Stimulated activated CD4-positive, alpha-beta T cell treated with anti-CD3 and anti-CD28 coated beads, Interleukin-15, amount 100 ng/mL, for 24 hours (primary cell): Measurements from ENCODE around the gene C1orf21.

Source experiments
- DNase-seq: peaks from one replicate; pipeline ENCODE4 v3.0.0-alpha.2; 2020

C1orf21 gene

GRCh38 chr1:184524248-184524647 lies 137.4 kb downstream of the C1orf21 start:
- no peak for DNase-seq

- DNase-seq: no peak
Observed at GRCh38 chr1:184527402-184527801, 140.6 kb downstream of the C1orf21 start.

DNA sequence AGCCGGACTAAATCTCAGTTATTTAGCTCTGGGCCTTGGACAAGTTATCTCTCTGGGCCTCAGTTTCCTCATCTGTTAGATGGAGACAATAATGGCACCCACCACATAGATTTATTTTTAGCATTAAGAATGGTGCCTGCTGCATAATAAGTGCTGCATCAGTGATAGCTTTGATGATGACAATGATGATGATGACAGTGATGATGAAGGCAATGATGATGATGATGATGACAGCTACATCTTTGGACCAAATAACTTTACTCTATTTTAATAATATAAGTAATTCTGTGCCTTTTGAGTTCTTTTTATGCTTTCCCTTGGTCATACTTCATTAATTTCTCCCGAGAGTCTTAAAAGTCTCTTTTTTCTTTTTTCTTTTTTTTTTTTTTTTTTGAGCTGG lies 143.4 kb downstream of the C1orf21 start:
- DNase-seq: no peak

- no peak for DNase-seq
Observed at GRCh38 chr1:184531296-184531695, 144.5 kb downstream of the C1orf21 start.

DNA sequence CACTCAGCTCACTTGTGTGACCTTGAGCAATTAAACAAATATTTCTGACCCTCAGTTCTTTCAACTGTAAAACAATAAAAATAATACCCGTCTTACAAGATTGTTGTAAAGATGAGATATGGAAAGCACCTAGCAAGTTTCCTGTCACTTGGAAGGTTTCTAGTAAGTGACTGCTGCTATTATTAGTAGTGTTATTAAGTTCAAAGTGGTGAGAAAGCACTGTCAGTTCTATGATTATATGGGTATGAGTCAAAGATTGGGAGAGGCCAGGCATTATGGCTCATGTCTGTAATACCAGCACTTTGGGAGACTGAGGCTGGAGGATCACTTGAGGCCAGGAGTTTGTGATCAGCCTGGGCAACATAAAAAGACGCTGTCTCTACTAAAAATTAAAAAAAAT lies 145.4 kb downstream of the C1orf21 start:
- no peak for DNase-seq

GRCh38 chr1:184533049-184533448 lies 146.2 kb downstream of the C1orf21 start:
- DNase-seq: no peak

DNA sequence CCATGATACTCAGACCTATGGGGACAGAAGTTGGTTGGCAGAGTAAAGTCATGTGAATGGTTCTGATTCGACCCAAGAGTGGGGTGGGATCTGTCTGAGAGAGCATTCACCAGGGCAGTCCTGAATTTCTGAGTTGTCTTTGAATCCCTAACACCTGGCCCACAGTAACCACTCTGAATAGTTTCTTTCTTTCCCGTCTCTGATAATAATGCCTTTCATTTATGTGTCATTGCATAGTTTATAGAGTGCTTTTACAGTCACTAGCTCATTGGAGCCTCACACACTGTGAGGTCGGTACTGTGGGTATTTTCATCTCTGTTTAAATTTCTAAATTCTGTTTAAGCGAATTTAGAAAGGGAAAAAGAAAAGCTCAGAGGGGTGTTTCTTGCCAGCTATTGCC lies 147.1 kb downstream of the C1orf21 start:
- DNase-seq: no peak

GRCh38 chr1:184534690-184535089 lies 147.9 kb downstream of the C1orf21 start:
- no peak for DNase-seq

GRCh38 chr1:184535191-184535970 lies 148.6 kb downstream of the C1orf21 start:
- no peak for DNase-seq

DNA sequence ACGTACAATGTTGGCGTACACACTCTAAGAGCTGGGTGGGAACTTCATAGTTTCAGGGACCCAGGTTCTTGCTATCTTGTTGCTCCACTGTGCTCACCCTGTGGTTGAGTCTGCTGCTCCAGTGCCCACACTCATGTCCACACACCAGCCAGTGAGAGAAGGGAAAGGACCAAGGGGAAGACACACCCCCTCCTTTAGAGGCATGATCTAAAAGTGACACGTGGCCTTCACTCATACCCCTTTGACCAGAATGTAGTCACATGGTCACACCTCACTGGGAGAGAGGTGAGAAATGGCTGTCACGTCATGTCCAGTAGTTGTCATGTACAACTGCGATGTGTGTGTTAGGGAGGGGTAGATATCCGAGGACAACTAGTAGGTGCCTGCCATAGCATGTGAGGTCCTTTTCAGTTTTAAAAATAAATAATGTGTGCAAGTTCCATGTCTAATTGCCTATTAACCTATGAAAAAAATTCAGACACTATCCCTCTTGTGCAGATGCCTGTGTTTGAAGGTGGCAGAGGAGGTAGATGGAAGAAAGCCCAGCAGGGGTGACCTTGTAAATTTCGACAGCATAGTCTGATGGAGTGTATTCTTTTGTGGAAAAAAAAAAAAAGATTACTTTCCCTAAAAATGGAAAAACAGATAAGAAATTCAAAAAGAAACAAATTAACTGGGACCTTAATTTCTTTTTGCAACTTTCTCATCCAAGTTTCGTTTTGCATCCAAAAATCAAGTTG lies 149.6 kb downstream of the C1orf21 start:
- DNase-seq: no peak

- DNase-seq: no peak
Observed at GRCh38 chr1:184539580-184539979, 152.8 kb downstream of the C1orf21 start.

DNA sequence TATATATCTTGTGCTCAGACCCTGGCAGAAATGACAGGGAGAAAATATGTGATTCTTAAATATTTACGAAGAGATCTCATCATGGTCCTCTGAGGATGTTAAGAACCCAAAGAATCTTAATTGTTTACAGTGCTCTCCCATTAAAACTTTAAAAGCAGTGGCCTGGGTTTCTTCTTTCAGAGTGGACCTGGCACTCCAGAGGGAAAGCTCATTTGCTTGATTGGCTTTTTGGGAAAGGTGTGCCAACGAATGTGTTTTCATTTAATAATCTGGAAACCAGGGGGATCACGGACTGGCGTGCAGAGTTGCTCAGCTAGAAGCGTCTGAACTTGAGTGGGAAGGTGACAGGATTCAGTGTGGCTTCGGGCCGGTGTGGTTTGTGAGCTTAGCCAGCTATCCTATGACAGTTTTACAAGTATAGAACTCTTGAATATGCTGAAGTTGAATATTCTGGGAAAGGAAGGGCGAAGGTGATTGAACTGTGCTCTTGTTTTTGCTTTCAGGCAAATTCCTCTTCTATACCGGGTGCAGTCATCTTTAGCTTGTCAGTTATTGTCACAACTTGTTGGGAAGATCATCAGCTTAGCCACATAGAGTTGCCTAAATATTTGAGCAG lies 154.8 kb downstream of the C1orf21 start:
- no peak for DNase-seq

- DNase-seq: no peak
Observed at GRCh38 chr1:184542291-184542690, 155.5 kb downstream of the C1orf21 start.

- no peak for DNase-seq
Observed at GRCh38 chr1:184545601-184546000, 158.8 kb downstream of the C1orf21 start.

- no peak for DNase-seq
Observed at GRCh38 chr1:184552446-184552845, 165.6 kb downstream of the C1orf21 start.

DNA sequence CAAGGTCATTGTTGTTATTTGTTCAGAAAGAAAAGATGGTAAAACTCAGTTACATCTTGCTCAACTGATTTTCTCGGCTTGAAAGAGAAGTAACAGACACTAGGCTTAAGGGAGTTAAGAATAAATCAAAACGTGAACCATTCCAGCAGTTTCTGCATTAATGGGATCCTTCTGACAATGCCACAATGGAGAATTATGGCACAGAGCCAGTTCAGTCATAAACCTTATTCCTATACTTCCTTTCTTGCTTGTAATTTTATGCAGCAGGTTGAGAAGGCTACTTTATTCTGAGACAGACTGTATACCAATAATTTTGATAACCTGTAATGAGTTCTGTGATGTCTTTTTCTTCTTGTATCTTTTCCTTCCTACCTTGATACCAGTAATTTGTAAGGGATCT lies 167.0 kb downstream of the C1orf21 start:
- no peak for DNase-seq

DNA sequence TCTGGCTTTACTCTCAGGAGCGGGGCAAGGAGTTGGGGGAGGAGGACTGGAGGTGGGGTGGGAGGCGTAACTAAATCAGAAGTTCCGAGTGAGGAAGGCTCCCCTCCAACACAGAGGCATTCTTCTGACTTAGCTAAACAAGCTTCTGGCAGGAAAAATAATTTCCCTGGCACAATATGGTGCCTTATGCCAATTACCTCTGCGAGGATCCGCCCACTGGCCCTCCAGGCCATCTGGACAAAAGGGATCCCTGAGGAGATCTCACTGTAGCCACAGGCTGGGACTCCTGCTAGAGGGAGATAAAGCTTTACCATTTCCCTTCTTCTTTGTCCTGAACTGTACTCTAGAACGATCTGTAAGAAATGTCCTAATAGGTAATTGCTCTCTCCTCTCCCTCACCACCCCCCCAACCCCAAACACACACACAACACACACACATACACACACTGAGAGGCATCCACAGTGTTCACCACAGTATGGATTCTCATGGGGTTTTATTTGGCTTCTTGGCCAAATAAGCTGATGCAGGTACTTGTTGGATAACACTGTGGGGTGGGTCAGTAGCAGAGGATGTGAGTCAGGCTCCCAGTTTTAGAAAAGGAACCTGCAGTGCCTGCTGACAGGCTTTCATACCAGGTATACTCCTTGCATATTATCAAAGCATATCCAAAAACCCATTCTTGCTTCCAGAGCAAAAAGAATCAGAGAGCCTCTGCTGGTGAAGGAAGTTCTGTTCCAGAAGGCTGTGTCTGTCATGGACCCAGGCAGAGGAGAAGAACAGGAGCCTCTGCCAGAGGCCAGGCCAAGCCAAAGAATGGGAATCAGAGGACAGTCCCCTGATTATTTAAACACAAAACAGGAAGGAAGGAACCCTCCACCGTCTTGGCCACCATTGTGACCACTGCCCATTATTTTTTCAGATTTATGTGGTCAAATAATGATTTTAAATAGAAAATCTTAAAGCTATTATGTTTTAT lies 169.1 kb downstream of the C1orf21 start:
- DNase-seq: no peak

DNA sequence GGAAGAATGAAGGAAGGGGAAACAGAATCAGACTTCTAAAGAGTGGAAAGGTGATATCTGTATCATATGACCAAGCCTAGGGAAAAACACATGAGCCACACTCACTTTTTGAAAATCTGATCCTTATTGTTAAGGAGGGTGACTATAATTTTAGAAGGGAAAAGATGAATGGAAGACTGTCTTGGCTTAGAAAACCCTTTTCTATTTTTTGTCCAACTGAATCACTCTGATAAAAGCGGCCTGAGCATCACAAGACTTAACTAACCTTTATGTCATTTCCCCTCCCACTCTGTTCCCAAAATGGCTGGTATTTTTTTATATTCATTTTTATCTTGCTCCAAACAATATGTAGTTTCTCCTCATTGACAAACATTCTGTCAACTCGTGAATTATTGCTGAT lies 169.8 kb downstream of the C1orf21 start:
- no peak for DNase-seq

GRCh38 chr1:184557423-184558347 lies 170.9 kb downstream of the C1orf21 start:
- no peak for DNase-seq

DNA sequence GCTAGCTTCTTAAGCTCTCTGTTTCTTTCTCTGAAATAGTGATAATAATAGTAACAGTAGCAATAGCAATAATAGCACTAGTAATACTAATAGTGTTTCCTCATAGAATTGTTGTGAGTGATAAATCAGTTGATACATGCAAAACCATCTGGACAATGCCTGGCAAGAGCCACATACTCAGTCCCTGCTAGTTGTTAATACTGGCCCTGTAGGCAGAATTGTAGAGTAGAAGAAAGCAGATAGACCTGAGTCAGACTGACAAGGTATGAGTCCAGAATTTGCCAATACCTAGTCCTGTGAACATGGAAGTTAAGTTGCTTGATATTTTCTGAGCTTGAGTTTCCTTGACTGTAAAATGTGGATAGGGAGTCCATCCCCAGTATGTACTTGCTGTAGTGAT lies 171.9 kb downstream of the C1orf21 start:
- DNase-seq: no peak

GRCh38 chr1:184559117-184559713 lies 172.4 kb downstream of the C1orf21 start:
- DNase-seq: no peak
